ENCODE data around the gene FRMD6.

- TF ChIP-seq CTCF (IDR thresholded peaks at IDR 0.05; ENCODE audit: insufficient read depth, low read length, poor library complexity, severe bottlenecking) (no peak), EZH2phosphoT487 (conservative IDR thresholded peaks at IDR 0.05; ENCODE audit: low read length) (no peak)
Measured at GRCh38 chr14:51616256-51616655, 35.5 kb upstream of the FRMD6 start.
